SK-N-SH treated with all-trans-retinoic acid at 6 μM for 48 hours (cell line): ENCODE measurements around the gene POU6F2.

ENCODE experiments used
- ATAC-seq: fragments of 200-7000 bp; cut with Tn5 transposase; 3 replicates; pipeline ENCODE4 v1.9.1; 2020; ENCODE audit warnings: mild to moderate bottlenecking, moderate library complexity
- ARNTL ChIP-seq: fragments of 450-650 bp; formaldehyde crosslinking; IDR thresholded peaks from 2 replicates; pipeline ENCODE4 v1.5.0; 2020; ENCODE audit warnings: low read depth, mild to moderate bottlenecking, moderate library complexity, borderline replicate concordance
- BACH2 ChIP-seq: fragments of 250-450 bp; sonication (Bioruptor Pico); IDR thresholded peaks from 2 replicates; pipeline ENCODE4 v1.9.0; 2021; ENCODE audit warnings: mild to moderate bottlenecking, borderline replicate concordance
- CREB5 ChIP-seq: fragments of 250-450 bp; sonication (Bioruptor Pico); IDR thresholded peaks from 2 replicates; pipeline ENCODE4 v1.5.1; 2020; ENCODE audit warnings: low read depth, mild to moderate bottlenecking, moderate library complexity
- CSDC2 ChIP-seq: fragments of 250-450 bp; sonication (Bioruptor Pico); IDR thresholded peaks from 2 replicates; pipeline ENCODE4 v1.5.0; 2020; ENCODE audit warnings: mild to moderate bottlenecking, moderate library complexity
- ESRRG ChIP-seq: fragments of 250-450 bp; sonication (Bioruptor Pico); IDR thresholded peaks from 2 replicates; pipeline ENCODE4 v1.6.1; 2021; ENCODE audit warnings: mild to moderate bottlenecking
- GLIS3 ChIP-seq: fragments of 250-450 bp; sonication (Bioruptor Pico); IDR thresholded peaks from 2 replicates; pipeline ENCODE4 v1.5.0; 2020; ENCODE audit warnings: mild to moderate bottlenecking, moderate library complexity
- ISL1 ChIP-seq: fragments of 250-450 bp; sonication (Bioruptor Pico); IDR thresholded peaks from 2 replicates; pipeline ENCODE4 v2.1.2; 2022; ENCODE audit warnings: mild to moderate bottlenecking, moderate library complexity
- OSR1 ChIP-seq: fragments of 250-450 bp; sonication (Bioruptor Pico); IDR thresholded peaks from 2 replicates; pipeline ENCODE4 v1.8.0; 2022; ENCODE audit warnings: moderate library complexity, mild to moderate bottlenecking, inconsistent platforms
- PPARA ChIP-seq: fragments of 250-450 bp; sonication (Bioruptor Pico); IDR thresholded peaks from 2 replicates; pipeline ENCODE4 v1.5.0; 2020; ENCODE audit warnings: mild to moderate bottlenecking, borderline replicate concordance
- RARB ChIP-seq: fragments of 250-450 bp; sonication (Bioruptor Pico); IDR thresholded peaks from 2 replicates; pipeline ENCODE4 v1.8.0; 2021; ENCODE audit warnings: mild to moderate bottlenecking, moderate library complexity
- SNAI2 ChIP-seq: fragments of 250-450 bp; sonication (Bioruptor Pico); IDR thresholded peaks from 2 replicates; pipeline ENCODE4 v1.5.0; 2020; ENCODE audit warnings: mild to moderate bottlenecking, moderate library complexity
- TCF4 ChIP-seq: fragments of 250-450 bp; sonication (Bioruptor Pico); IDR thresholded peaks from 2 replicates; pipeline ENCODE4 v1.8.0; 2021; ENCODE audit warnings: mild to moderate bottlenecking, moderate library complexity, borderline replicate concordance
- TOX ChIP-seq: fragments of 250-450 bp; sonication (Bioruptor Pico); IDR thresholded peaks from 2 replicates; pipeline ENCODE4 v1.8.0; 2021; ENCODE audit warnings: mild to moderate bottlenecking, moderate library complexity, borderline replicate concordance
- ZC3H10 ChIP-seq: fragments of 250-450 bp; sonication (Bioruptor Pico); IDR thresholded peaks from 2 replicates; pipeline ENCODE4 v1.5.1; 2021; ENCODE audit warnings: mild to moderate bottlenecking, moderate library complexity
- ZFP3 ChIP-seq: fragments of 250-450 bp; sonication (Bioruptor Pico); IDR thresholded peaks from 2 replicates; pipeline ENCODE4 v1.5.0; 2020; ENCODE audit warnings: mild to moderate bottlenecking, moderate library complexity
- ZFP30 ChIP-seq: fragments of 450-650 bp; formaldehyde crosslinking; IDR thresholded peaks from 2 replicates; pipeline ENCODE4 v1.5.0; 2022; ENCODE audit warnings: mild to moderate bottlenecking, moderate library complexity
- ZNF565 ChIP-seq: fragments of 450-650 bp; formaldehyde crosslinking; conservative IDR thresholded peaks from 2 replicates; pipeline ENCODE4 v1.5.0; 2020; ENCODE audit warnings: low read depth, mild to moderate bottlenecking, moderate library complexity
- ZNF70 ChIP-seq: fragments of 450-650 bp; formaldehyde crosslinking; IDR thresholded peaks from 2 replicates; pipeline ENCODE4 v1.5.0; 2020; ENCODE audit warnings: mild to moderate bottlenecking, moderate library complexity
- ZNF8 ChIP-seq: fragments of 450-650 bp; formaldehyde crosslinking; IDR thresholded peaks from 2 replicates; pipeline ENCODE4 v1.5.0; 2020; ENCODE audit warnings: mild to moderate bottlenecking, moderate library complexity
- TF ChIP-seq, protein P1 (sequence below): fragments of 250-450 bp; sonication (Bioruptor Pico); IDR thresholded peaks from 2 replicates; pipeline ENCODE4 v1.5.1; 2021; ENCODE audit warnings: mild to moderate bottlenecking, moderate library complexity
- TF ChIP-seq, protein P2 (sequence below): fragments of 250-450 bp; sonication (Bioruptor Pico); IDR thresholded peaks from 2 replicates; pipeline ENCODE4 v1.8.0; 2021; ENCODE audit warnings: low read depth, mild to moderate bottlenecking, moderate library complexity, borderline replicate concordance
- TF ChIP-seq, protein P3 (sequence below): fragments of 250-450 bp; sonication (Bioruptor Pico); IDR thresholded peaks from 2 replicates; pipeline ENCODE4 v1.8.0; 2020; ENCODE audit warnings: mild to moderate bottlenecking, moderate library complexity, borderline replicate concordance

POU6F2 gene

DNA sequence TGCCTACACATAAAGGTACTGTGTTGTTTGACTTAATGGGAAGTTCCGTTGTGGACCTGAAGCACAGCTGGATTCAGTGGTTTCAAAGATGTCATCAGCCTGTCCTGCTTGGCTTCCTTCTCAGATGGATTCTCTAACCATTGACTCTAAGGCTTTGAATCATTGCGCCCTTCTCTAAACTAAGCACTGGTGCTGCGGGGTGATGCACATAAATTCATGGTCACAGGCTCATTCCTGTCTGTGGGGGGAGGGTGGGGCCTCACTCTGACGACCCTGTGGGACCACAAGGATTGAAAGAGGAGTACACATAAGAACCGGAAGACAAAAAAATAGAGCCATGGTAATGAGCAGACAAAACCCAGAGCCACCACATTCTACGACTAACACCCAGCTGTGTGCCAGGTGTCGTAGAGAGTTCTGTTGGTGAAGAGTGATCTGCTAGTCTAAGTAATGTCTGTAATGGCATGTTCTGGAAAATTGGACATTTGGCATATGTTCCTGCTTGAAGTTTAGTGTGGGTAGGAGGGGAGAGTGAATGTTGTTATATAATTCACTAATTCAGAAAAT lies 491.2 kb downstream of the POU6F2 start:
- TF ChIP-seq BACH2 (no peak), CSDC2 (CRISPR knock-in tag) (no peak), TOX (CRISPR knock-in tag) (no peak), RARB (CRISPR knock-in tag) (no peak), PPARA (CRISPR knock-in tag) (no peak), ZFP3 (CRISPR knock-in tag) (no peak), ARNTL (no peak), GLIS3 (CRISPR knock-in tag) (no peak), ZC3H10 (CRISPR knock-in tag) (no peak), ZNF565 (no peak), ZNF8 (CRISPR knock-in tag) (no peak), ZFP30 (CRISPR knock-in tag) (no peak)
- TF ChIP-seq, protein P1, sequence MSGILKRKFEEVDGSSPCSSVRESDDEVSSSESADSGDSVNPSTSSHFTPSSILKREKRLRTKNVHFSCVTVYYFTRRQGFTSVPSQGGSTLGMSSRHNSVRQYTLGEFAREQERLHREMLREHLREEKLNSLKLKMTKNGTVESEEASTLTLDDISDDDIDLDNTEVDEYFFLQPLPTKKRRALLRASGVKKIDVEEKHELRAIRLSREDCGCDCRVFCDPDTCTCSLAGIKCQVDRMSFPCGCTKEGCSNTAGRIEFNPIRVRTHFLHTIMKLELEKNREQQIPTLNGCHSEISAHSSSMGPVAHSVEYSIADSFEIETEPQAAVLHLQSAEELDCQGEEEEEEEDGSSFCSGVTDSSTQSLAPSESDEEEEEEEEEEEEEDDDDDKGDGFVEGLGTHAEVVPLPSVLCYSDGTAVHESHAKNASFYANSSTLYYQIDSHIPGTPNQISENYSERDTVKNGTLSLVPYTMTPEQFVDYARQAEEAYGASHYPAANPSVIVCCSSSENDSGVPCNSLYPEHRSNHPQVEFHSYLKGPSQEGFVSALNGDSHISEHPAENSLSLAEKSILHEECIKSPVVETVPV (CRISPR knock-in tag): no peak
- TF ChIP-seq, protein P2, sequence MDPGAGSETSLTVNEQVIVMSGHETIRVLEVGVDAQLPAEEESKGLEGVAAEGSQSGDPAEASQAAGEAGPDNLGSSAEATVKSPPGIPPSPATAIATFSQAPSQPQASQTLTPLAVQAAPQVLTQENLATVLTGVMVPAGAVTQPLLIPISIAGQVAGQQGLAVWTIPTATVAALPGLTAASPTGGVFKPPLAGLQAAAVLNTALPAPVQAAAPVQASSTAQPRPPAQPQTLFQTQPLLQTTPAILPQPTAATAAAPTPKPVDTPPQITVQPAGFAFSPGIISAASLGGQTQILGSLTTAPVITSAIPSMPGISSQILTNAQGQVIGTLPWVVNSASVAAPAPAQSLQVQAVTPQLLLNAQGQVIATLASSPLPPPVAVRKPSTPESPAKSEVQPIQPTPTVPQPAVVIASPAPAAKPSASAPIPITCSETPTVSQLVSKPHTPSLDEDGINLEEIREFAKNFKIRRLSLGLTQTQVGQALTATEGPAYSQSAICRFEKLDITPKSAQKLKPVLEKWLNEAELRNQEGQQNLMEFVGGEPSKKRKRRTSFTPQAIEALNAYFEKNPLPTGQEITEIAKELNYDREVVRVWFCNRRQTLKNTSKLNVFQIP (CRISPR knock-in tag): no peak
- TF ChIP-seq, all 23 proteins: peak for 0

DNA sequence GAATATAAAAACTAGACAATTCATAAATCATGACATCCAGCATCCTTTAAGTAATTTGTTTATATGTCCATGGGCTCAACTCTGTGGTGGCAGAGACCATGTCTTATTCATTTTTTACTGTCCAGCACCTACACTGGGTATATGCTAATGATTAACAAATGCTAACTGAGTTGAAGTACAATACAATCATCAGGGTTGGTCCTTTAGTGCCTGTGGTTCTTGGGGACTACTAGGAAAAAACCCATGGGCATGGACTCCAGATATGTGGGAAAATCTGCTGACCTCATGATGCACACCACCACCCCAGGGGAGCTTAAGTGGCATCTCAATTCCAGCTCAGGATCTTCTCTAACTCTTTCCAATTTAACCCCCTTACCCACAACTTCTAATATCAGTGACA lies 503.2 kb downstream of the POU6F2 start:
- ATAC-seq: no peak
- TF ChIP-seq ZNF8 (CRISPR knock-in tag) (no peak), BACH2 (no peak), ZNF565 (no peak), ZC3H10 (CRISPR knock-in tag) (no peak)
- TF ChIP-seq, protein P2 (CRISPR knock-in tag): no peak

More for the DNA sequence above, 491.2 kb downstream of the POU6F2 start:
- no peak for ATAC-seq

GRCh38 chr7:39488467-39489393 lies 511.0 kb downstream of the POU6F2 start:
- TF ChIP-seq ZNF565: no peak
- TF ChIP-seq ISL1: no peak
- no peak for TF ChIP-seq ZFP3 (CRISPR knock-in tag)
- no peak for TF ChIP-seq ZNF70 (CRISPR knock-in tag)
- TF ChIP-seq CREB5 (CRISPR knock-in tag): no peak
- no peak for TF ChIP-seq GLIS3 (CRISPR knock-in tag)
- TF ChIP-seq PPARA (CRISPR knock-in tag): no peak
- no peak for TF ChIP-seq ZFP30 (CRISPR knock-in tag)
- TF ChIP-seq TCF4 (CRISPR knock-in tag): no peak
- TF ChIP-seq, protein P3, sequence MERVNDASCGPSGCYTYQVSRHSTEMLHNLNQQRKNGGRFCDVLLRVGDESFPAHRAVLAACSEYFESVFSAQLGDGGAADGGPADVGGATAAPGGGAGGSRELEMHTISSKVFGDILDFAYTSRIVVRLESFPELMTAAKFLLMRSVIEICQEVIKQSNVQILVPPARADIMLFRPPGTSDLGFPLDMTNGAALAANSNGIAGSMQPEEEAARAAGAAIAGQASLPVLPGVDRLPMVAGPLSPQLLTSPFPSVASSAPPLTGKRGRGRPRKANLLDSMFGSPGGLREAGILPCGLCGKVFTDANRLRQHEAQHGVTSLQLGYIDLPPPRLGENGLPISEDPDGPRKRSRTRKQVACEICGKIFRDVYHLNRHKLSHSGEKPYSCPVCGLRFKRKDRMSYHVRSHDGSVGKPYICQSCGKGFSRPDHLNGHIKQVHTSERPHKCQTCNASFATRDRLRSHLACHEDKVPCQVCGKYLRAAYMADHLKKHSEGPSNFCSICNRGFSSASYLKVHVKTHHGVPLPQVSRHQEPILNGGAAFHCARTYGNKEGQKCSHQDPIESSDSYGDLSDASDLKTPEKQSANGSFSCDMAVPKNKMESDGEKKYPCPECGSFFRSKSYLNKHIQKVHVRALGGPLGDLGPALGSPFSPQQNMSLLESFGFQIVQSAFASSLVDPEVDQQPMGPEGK (CRISPR knock-in tag): no peak
- TF ChIP-seq SNAI2 (CRISPR knock-in tag): no peak
- no peak for TF ChIP-seq OSR1 (CRISPR knock-in tag)
- TF ChIP-seq ESRRG (CRISPR knock-in tag): no peak
- no peak for TF ChIP-seq CSDC2 (CRISPR knock-in tag)
- no peak for TF ChIP-seq RARB (CRISPR knock-in tag)
- no peak for TF ChIP-seq ZNF8 (CRISPR knock-in tag)
- no peak; the same call in 2 of the 3 replicates for ATAC-seq
